Thoracic aorta (tissue), 2 donors: ENCODE results near the gene FSTL4. TPM values are rescaled to one million over a fixed set of nuclear protein-coding genes. Genes with fewer than 3 reads are reported as not detected.

Experiments
- ATAC-seq: fragments of 150-250 bp; one replicate; pipeline ENCODE4 v1.8.0; 2017; ENCODE audit warnings: low read depth; ENCODE audit not compliant: insufficient number of reproducible peaks, low FRiP score
- DNase-seq: peaks from one replicate; pipeline ENCODE4 v3.0.0-alpha.2; 2020; ENCODE audit warnings: low spot score
- H3K27ac ChIP-seq, 2 donors: fragments of 200-600 bp; sonication (generic); 1 replicate in 1 of 2; 2 replicates in 1 of 2; pipeline ENCODE4 v1.5.1; 2016; ENCODE audit warnings: mild to moderate bottlenecking in 2 of 2, moderate library complexity in 2 of 2
- H3K27me3 ChIP-seq: fragments of 200-600 bp; sonication (generic); replicated peaks from 2 replicates; pipeline ENCODE4 v1.6.0; 2016; ENCODE audit warnings: mild to moderate bottlenecking; ENCODE audit not compliant: insufficient read depth
- H3K36me3 ChIP-seq: fragments of 200-600 bp; sonication (generic); one replicate; pipeline ENCODE4 v1.5.1; 2016
- H3K4me1 ChIP-seq, 2 donors: fragments of 200-600 bp; sonication (generic); 1 replicate in 1 of 2; 2 replicates in 1 of 2; pipeline versions ENCODE4 v1.5.1 to v1.6.0; 2016; ENCODE audit warnings: low read depth in 2 of 2, mild to moderate bottlenecking in 1 of 2; ENCODE audit not compliant: control insufficient read depth in 1 of 2
- H3K4me3 ChIP-seq: fragments of 200-600 bp; sonication (generic); 2 replicates; pipeline ENCODE4 v1.5.1; 2016; ENCODE audit warnings: mild to moderate bottlenecking
- H3K9me3 ChIP-seq: fragments of 200-600 bp; sonication (generic); 2 replicates; pipeline ENCODE4 v1.5.1; 2016
- total RNA-seq, 2 donors: library from RNA; depleted of rRNA; stranded (reverse); fragments of >200 nt; gene quantifications; one replicate each; pipeline versions ENCODE4 v1.1.0 to v1.2.3, GENCODE V29; 2016
- TF ChIP-seq, protein P1 (sequence below): fragments of 200-600 bp; sonication (generic); IDR thresholded peaks from one replicate; pipeline ENCODE4 v1.5.1; 2019; ENCODE audit warnings: antibody characterized with exemption

The FSTL4 gene
- total RNA-seq, 2 donors from 2014 or later = not detected

DNA sequence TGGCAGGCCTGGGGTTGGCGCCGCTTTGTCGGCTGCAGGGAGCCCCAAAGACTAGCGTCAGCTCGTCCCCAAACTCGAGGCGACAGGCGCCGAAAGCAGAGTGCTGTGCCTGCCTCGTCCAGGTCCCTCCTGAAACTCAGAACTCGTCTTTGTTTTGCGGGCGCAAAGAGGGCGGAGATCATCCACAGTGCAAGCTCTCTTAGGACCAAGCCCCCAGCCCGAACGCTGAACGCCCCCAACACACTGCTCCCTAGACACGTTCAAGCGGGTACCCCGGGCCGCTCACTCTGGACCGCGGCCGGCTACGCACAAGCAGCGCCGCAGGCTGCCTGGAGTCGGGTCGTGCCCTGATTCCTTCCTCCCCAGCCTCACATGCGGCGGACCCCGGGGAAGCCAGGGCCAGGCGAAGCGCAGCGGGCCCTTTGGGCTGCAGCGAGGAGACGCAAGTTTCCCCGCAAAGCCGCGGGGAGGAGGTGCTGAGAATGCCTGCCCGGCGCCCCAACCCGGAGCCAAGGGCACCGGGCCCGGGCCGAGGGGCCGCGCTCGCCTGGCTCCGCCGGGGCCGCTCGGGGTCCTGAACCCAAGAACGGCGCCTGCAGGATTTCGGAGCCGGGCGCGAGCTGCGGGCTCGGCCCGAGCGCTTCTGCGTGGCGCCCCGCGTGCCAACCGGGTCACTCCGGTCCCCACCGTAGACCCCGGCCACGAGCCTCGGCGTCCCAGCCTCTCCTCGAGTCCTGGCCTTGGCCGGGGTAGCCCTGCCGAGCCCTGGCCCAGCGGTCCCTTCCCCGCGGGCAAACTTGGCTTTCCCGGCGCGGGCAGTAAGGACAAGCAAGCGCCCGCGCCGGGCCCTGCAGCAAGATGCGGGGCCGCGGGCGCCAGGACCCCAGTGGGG lies 738 bp downstream of the FSTL4 start:
- TF ChIP-seq, protein P1, sequence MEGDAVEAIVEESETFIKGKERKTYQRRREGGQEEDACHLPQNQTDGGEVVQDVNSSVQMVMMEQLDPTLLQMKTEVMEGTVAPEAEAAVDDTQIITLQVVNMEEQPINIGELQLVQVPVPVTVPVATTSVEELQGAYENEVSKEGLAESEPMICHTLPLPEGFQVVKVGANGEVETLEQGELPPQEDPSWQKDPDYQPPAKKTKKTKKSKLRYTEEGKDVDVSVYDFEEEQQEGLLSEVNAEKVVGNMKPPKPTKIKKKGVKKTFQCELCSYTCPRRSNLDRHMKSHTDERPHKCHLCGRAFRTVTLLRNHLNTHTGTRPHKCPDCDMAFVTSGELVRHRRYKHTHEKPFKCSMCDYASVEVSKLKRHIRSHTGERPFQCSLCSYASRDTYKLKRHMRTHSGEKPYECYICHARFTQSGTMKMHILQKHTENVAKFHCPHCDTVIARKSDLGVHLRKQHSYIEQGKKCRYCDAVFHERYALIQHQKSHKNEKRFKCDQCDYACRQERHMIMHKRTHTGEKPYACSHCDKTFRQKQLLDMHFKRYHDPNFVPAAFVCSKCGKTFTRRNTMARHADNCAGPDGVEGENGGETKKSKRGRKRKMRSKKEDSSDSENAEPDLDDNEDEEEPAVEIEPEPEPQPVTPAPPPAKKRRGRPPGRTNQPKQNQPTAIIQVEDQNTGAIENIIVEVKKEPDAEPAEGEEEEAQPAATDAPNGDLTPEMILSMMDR = no peak
- no peaks in the 10 kb centered on the region for H3K9me3 ChIP-seq
- H3K27me3 ChIP-seq = no peaks in the 10 kb centered on the region
- peak overlapping the region; percentile 68 for H3K4me3 ChIP-seq
- peaks cover 16 to 18% of the 10 kb centered on the region in 2 donors for H3K4me1 ChIP-seq
- no peak overlapping the region for H3K27ac ChIP-seq
- DNase-seq = no peak
- no peak for ATAC-seq
- H3K36me3 ChIP-seq = no peaks in the 10 kb centered on the region

DNA sequence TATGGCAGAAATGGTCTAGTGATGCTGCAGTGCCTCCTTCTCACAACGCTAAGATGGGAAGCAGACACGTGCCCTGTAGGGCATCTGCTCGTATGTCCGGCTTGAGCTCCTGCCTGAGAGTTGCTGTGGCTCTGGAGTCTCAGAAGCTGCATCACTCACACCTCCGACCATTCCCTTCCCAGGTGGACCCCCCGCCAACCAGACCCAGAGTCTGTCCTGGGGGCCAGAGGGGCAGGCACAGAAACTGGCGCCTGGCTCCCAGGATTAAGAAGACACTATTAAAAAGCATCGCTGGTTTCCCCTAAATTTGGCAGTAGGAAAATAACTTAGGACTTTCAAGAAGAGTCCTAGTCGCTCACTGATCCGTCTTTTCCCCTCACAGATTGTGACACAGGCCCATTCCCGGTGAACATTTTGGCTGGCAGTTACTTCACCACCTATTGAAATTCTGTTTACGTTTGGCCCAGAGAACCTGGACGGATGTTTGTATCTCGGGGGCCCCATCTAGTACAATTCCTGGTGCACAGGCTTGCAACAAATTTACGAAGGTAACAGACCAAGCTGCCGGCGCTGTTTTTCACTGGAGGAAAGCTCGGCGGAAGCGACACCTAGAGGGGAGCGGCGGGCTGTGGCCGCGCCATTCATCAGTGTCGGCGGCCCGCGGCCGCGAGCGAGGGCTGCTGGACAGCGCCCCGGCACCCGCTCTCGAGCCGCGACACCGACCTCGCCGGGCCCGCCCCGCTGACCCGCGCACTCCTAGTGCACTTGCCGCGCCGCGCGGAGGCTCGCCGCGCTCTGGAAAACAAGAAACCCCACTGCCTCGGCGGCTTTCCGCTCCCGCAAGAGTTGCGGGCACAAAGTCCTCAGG lies 1.6 kb downstream of the FSTL4 start:
- DNase-seq = no peak
- H3K36me3 ChIP-seq = no peaks in the 10 kb centered on the region
- TF ChIP-seq, protein P1 = peak; percentile 37
- peaks cover 16 to 18% of the 10 kb centered on the region in 2 donors for H3K4me1 ChIP-seq
- no peaks in the 10 kb centered on the region for H3K27me3 ChIP-seq
- peak overlapping the region; percentile 68 for H3K4me3 ChIP-seq
- no peak overlapping the region for H3K27ac ChIP-seq
- no peak for ATAC-seq
- H3K9me3 ChIP-seq = no peaks in the 10 kb centered on the region

DNA sequence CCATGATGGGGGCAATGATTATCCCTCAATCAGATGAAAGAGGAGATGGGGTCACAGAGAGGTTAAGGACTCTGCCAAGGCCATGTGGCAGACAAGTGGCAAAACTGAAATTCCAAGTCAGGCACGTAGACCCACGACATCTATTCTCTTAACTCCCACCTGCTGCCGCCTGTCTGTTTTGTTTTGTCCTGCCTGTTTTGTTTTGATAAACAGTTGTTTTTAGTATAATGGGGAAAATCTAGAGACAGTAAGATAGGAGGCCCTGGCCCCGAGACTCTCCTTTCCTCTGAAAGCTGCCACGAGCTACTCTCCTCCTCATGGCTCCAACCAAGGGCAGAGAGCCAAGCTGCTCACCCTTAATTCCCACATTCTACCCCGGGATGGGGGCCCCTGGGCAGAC lies 4.9 kb downstream of the FSTL4 start:
- Histone ChIP-seq H3K4me3 (no peak overlapping the region), H3K9me3 (no peaks in the 10 kb centered on the region), H3K36me3 (no peaks in the 10 kb centered on the region), H3K27me3 (no peaks in the 10 kb centered on the region), H3K27ac (no peak overlapping the region), H3K4me1 (peaks cover 14 to 18% of the 10 kb centered on the region in 2 donors)
- ATAC-seq (no peak), DNase-seq (no peak)
- TF ChIP-seq, protein P1 = no peak

DNA sequence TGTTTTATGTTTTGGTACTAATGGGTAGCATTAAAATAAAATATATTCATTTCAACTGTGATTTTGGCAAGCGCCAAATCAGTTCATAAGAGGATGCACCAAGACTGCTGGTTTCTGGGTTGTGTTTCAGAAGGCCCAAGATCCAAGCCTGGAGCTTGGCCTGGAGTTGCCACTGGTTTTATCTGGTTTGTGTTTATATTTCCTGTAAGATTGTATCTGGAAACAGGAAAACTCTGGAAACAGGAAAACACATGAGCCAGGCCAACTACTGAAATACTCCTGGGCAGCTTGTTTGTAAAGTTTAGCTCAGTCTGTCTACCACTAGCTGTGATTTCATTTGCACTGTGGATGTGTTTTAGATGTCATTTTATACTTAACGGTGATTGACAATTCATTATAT lies 5.5 kb downstream of the FSTL4 start:
- Histone ChIP-seq H3K4me3 (no peak overlapping the region), H3K4me1 (peaks cover 8 to 14% of the 10 kb centered on the region in 2 donors), H3K9me3 (no peaks in the 10 kb centered on the region), H3K27me3 (no peaks in the 10 kb centered on the region), H3K27ac (no peak overlapping the region), H3K36me3 (no peaks in the 10 kb centered on the region)
- DNase-seq = no peak
- TF ChIP-seq, protein P1 = no peak
- ATAC-seq = no peak

DNA sequence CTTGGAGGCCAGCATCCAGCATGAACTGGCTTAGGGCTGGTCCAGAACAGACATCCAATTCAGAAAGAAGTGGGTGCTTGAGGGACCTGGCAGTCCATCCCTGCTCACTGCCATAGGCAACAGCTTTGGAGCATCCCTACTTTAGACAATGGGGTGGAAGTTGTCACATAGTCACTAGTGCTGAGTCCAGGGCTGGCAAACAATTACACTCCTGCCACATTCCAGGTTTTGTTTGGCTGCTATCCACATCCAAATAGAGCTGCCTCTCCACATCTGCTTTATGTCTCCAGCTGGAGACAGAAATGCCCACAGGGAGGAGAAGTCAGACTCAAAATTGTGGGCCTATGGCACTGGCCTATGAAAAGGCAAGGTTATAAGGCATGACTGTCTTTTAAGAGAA lies 7.0 kb downstream of the FSTL4 start:
- H3K4me3 ChIP-seq = no peak overlapping the region
- H3K9me3 ChIP-seq = no peaks in the 10 kb centered on the region
- H3K4me1 ChIP-seq = no peaks in the 10 kb centered on the region
- TF ChIP-seq, protein P1 = no peak
- ATAC-seq (no peak), DNase-seq (no peak)
- H3K27me3 ChIP-seq = no peaks in the 10 kb centered on the region
- H3K27ac ChIP-seq = no peak overlapping the region
- H3K36me3 ChIP-seq = no peaks in the 10 kb centered on the region
